Prostate gland (tissue), 2 donors: ENCODE results near the gene KTN1.

ENCODE experiments used
- CTCF ChIP-seq, 4 experiments: fragments of 200-600 bp in 2 of 4; fragments of 450-650 bp in 2 of 4; sonication (generic) in 2 of 4; IDR thresholded peaks; 1 replicate in 3 of 4; 2 replicates in 1 of 4; pipeline ENCODE4 v1.5.1; 2016 to 2019; ENCODE audit warnings: antibody characterized with exemption in 4 of 4, mild to moderate bottlenecking in 2 of 4, moderate library complexity in 2 of 4
- POLR2A ChIP-seq: fragments of 450-650 bp; IDR thresholded peaks from one replicate; pipeline ENCODE4 v1.6.1; 2016; ENCODE audit warnings: antibody characterized with exemption, mild to moderate bottlenecking
- POLR2AphosphoS5 ChIP-seq: sonication (generic); formaldehyde crosslinking; IDR thresholded peaks from one replicate; pipeline ENCODE4 v1.6.1; 2017; ENCODE audit warnings: antibody characterized with exemption

GRCh38 chr14:55731311-55731872 lies 151.4 kb downstream of the KTN1 start:
- TF ChIP-seq CTCF (IDR thresholded peaks at IDR 0.05) (no peak), POLR2A (no peak), POLR2AphosphoS5 (no peak)
